EH (cell line): ENCODE results near the gene ARHGEF38.
"Not testable (repeated sequence)": the region's sequence is repeated elsewhere in the genome, so short reads cannot be mapped to it uniquely, and the experiment has no call there.

Experiments
- DNase-seq: peaks from one replicate; pipeline ENCODE4 v3.0.0-alpha.2; 2015; ENCODE audit warnings: low read depth

The ARHGEF38 gene

GRCh38 chr4:105609819-105610218 lies 57.4 kb downstream of the ARHGEF38 start:
- DNase-seq = not testable (repeated sequence)

DNA sequence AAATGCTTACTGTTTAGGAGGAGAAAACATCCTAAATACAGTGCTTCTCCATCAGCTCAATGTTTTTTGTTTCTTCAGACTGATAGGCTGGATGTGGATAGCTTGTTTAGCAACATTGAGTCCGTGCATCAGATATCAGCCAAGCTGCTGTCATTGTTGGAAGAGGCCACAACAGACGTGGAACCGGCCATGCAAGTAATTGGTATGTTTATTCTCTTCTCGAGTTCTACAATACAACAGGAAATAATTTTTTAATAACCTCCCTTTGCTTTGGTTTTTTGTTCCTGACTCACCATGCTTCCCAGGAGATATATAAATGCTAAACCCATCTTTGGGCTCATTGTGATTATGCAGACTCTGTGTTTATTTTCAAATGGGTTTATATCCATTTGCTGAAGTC lies 60.9 kb downstream of the ARHGEF38 start:
- no peak for DNase-seq

- DNase-seq = no peak
These were observed 66.9 kb downstream of the ARHGEF38 start for GRCh38 chr4:105619188-105619931.

- DNase-seq = peak; percentile 55
These were observed 68.4 kb downstream of the ARHGEF38 start for GRCh38 chr4:105620640-105621323.

- no peak for DNase-seq
These were observed 69.8 kb downstream of the ARHGEF38 start for GRCh38 chr4:105622269-105622668.

DNA sequence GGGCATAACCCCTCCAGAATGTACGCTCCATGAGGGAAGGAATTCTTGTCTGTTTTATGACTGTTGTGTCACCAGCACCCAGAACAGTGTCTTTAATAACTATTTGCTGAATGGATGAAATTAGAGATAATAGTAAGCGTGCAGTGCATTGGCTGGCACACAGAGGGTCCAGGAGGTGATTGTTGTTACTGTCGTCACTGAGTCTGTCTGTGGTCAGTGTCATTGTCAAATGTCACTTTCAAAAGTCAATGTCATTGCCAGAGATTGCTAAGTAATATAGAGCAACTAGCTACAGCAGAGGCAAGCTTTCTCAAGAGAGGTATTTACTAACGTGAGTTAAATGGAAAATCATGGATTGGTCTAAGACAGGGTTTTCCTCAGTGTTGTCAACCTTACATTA lies 70.7 kb downstream of the ARHGEF38 start:
- DNase-seq = no peak

- DNase-seq = peak; percentile 21
These were observed 72.1 kb downstream of the ARHGEF38 start for GRCh38 chr4:105624530-105624929.

DNA sequence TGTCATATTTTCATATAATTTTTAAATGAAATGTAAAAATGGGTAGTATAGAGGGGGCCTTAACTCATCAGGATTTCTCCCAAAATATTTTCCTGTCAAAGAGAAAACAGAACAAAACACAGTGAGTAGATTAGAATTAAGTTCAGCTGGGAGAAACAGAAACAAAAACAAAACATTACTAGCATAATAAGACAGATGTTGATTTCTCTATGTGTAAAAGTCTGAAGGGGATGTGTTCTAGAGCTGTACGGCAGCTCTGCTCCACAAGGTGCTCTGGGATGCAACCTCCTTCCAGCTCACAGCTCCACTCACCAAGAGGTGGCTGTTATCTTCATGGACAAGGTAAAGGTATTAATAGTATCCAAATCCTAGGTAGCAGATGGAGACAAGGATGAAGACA lies 72.8 kb downstream of the ARHGEF38 start:
- no peak for DNase-seq

GRCh38 chr4:105626846-105627245 lies 74.4 kb downstream of the ARHGEF38 start:
- no peak for DNase-seq

DNA sequence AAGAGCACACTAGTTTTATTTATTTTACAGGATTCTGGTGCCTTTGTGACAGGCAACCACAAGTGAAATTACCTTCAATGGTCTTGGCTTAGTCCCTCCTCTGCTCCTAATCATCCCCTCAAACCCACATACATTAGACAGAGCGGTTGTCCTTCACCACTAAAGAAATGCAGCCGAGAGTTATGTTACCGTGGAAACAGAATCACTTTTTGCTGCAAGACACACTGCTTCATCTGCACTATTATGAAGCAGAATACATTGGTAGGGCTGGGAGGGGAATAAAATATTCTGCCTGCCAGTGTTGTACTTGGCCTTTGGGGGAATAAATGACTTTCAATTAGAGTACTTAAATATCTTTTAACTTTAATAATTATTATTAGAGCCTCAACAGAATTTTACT lies 75.2 kb downstream of the ARHGEF38 start:
- no peak for DNase-seq

GRCh38 chr4:105630670-105631655 lies 78.5 kb downstream of the ARHGEF38 start:
- no peak for DNase-seq

DNA sequence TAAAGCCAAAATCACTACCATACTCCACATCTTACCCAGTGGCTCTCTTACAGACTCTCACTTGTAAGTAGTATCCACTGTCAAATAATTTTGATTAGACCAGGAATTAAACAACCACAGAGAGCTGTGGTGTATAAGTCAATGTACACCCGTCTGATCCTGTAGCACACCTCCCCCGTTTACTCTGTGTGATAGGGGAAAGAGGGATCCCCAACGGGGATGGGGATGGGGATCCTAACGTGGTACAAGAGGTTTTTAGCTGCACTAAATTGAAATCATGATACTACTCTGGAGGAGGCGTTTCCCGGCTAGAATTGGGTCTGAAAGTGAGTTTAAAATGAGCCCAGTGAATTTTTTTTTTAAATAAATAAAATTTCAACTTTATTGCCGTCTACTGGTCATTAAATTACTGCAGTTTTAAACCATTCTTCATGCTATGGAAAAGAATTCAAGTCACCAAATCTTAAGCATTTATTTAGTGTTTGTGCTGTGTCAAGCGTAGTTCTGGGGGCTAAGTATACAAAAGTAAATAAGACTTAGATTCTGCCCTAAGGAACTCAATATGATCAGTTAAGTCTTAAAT lies 79.5 kb downstream of the ARHGEF38 start:
- no peak for DNase-seq

- no peak for DNase-seq
These were observed 80.2 kb downstream of the ARHGEF38 start for GRCh38 chr4:105632599-105632998.

DNA sequence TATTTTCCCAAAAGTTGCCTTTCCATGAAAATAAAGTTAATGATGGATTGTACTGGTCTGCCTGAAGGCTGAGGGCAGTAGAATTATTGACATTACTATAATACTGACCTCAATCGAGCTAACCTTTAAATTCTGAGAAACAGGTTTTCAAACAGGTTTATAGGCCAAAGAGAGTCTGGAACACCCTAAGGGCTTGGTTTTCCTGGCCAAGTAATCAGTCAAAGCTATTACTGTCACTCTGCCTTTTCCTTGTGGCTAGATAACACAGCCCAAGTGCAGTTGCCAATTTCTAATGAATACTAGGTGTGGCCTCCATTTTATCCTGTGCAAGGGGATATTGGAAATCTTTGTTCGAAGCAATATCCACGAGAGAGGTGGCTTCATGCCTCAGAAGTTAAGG lies 80.8 kb downstream of the ARHGEF38 start:
- DNase-seq = no peak

DNA sequence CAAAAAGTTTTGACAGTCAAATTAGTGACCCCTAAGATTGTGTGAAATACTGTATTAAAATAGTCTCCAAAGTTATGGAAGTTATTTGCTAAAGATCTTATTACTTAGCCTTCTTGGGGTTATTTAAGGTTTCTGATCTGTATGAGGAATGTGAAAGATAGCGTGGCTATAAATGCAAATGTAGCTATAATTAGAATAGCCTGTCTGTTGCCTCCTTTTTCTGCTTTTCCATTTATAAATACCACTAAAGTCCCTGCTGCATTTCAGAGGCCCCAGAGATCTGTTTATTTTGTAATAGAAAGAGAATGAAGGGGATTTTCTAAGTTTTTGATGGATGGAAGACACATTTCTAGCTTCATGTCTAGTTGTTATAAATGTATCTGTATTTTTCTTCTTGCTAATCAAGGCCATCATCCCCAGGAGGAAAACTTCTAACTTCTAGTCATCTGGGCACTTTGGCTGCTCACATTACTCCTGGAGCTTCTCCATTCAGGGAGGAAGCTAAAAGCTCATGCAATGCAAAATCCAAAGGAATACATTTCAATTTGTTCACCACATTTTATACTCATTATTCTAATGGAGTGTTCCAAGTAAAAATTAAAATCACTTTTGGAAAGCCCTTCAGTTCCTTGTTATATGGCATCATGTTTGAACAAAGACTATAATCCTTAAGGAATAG lies 82.1 kb downstream of the ARHGEF38 start:
- no peak for DNase-seq

DNA sequence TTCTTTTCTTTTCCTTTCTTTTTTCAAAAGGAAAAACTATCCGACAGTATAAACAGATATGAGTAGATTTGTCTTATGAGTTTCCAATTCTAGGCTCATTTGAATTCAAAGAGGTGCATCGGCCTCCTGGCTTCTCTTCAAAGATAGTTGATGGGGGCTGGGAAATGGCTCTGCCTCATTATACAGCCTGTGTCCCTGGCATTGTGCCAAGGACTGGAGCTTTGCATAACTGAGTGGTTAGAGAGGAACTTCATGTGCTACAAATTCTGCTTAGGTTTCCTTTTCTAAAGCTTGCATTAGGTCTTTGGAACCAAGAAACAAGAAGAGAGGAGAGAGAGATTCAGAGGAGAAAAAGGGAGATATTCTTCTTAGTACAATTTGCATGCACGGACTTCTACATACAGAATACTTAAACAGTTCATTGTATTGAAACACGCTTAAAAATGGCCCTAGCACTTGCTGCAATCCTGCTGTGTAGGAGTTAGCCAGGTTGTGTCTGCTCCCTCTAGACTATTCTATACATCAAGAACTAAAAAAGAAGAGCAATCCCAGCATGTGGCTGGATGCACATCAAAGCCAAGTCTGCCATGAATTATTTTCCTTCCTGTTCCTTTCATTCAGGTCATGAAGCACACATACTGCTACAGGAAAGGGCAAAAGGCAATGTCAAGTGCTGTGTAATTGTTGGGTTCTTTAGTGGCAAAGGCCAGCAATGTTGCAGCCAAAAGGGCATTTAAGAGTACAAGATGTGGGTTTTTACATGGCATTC lies 85.2 kb downstream of the ARHGEF38 start:
- DNase-seq = peak; percentile 15

GRCh38 chr4:105641845-105642244 lies 89.4 kb downstream of the ARHGEF38 start:
- DNase-seq = no peak

- peak; percentile 4 for DNase-seq
These were observed 91.8 kb downstream of the ARHGEF38 start for GRCh38 chr4:105644257-105644656.

DNA sequence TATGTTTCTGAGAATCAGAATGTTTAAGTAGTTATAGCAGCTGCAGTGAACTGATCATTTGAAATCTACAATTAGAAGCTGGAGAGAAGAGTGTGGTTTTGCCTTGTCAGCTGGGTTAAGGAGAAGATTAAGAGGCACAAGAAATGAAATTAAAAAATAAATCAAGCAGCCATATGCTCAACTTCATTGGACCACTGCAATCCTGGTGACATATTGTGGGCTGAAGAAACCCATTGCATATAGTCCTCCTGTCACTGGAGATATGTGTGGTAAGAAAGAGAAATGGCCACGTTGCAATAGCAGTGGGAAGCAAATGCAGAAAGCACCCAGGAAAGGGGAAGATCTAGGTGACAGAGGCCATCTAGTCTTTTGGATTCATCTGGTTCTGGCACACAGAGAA lies 93.0 kb downstream of the ARHGEF38 start:
- DNase-seq = no peak

GRCh38 chr4:105650190-105650589 lies 97.8 kb downstream of the ARHGEF38 start:
- DNase-seq = no peak

GRCh38 chr4:105651884-105652283 lies 99.5 kb downstream of the ARHGEF38 start:
- DNase-seq = no peak
